Ascending aorta (tissue), 2 donors: ENCODE results near the gene SPG11. TPM values are rescaled to one million over a fixed set of nuclear protein-coding genes. Genes with fewer than 3 reads are reported as not detected.
A peak's percentile ranks its signal among the peaks of the same experiment; 100 is the strongest.

Experiments
- DNase-seq, 2 donors: peaks; one replicate each; pipeline ENCODE4 v3.0.0-alpha.2; 2019; ENCODE audit warnings: low spot score in 2 of 2
- H3K27ac ChIP-seq, 2 donors: fragments of 200-600 bp; sonication (generic); one replicate each; pipeline ENCODE4 v1.5.1; 2016 to 2017; ENCODE audit warnings: mild to moderate bottlenecking in 1 of 2
- H3K27me3 ChIP-seq: fragments of 200-600 bp; sonication (generic); one replicate; pipeline ENCODE4 v1.5.1; 2017
- H3K36me3 ChIP-seq, 2 donors: fragments of 200-600 bp; sonication (generic); one replicate each; pipeline ENCODE4 v1.5.1; 2016
- H3K4me1 ChIP-seq, 2 donors: fragments of 200-600 bp; sonication (generic); one replicate each; pipeline ENCODE4 v1.5.1; 2016 to 2017; ENCODE audit warnings: mild to moderate bottlenecking in 1 of 2
- H3K4me3 ChIP-seq, 2 donors: fragments of 200-600 bp; sonication (generic); one replicate each; pipeline ENCODE4 v1.5.1; 2016 to 2017; ENCODE audit warnings: mild to moderate bottlenecking in 1 of 2
- H3K9me3 ChIP-seq, 2 donors: fragments of 200-600 bp; sonication (generic); one replicate each; pipeline ENCODE4 v1.5.1; 2016
- CTCF ChIP-seq, 3 experiments: fragments of 200-600 bp in 2 of 3; fragments of 450-650 bp in 1 of 3; sonication (generic) in 2 of 3; IDR thresholded peaks; one replicate each; pipeline ENCODE4 v1.5.1; 2016 to 2019; ENCODE audit warnings: antibody characterized with exemption in 3 of 3, mild to moderate bottlenecking in 1 of 3, moderate library complexity in 1 of 3
- intact Hi-C: fragments of 100-400 bp; cut with DNase I; formaldehyde crosslinking; loops from one replicate; pipeline ENCODE4 v1.15.1; 2023
- total RNA-seq: library from RNA; depleted of rRNA; stranded (reverse); fragments of >200 nt; gene quantifications from one replicate; pipeline ENCODE4 v1.1.0, GENCODE V29; 2016

The SPG11 gene
- total RNA-seq, 1 donor from 2014 or later: 21.1 TPM

GRCh38 chr15:44573386-44573785, 90.1 kb downstream of the SPG11 start:
- peaks cover 27 to 54% of the 10 kb centered on the region in 2 donors for H3K36me3 ChIP-seq

GRCh38 chr15:44570361-44570760, 93.1 kb downstream of the SPG11 start:
- H3K27me3 ChIP-seq: no peaks in the 10 kb centered on the region
- no peak for DNase-seq
- no peak for TF ChIP-seq CTCF (IDR thresholded peaks at IDR 0.05)
- H3K4me1 ChIP-seq: no peaks in the 10 kb centered on the region
- no peaks in the 10 kb centered on the region for H3K9me3 ChIP-seq
- peak overlapping the region in 1 of 2 donors; percentile 20 for H3K27ac ChIP-seq
- H3K4me3 ChIP-seq: no peak overlapping the region
- intact Hi-C loops: no loop called here
- peaks cover 53 to 79% of the 10 kb centered on the region in 2 donors for H3K36me3 ChIP-seq

More at GRCh38 chr15:44573386-44573785, 90.1 kb downstream of the SPG11 start:
- Histone ChIP-seq H3K4me3 (no peak overlapping the region), H3K27ac (no peak overlapping the region), H3K4me1 (no peaks in the 10 kb centered on the region), H3K9me3 (no peaks in the 10 kb centered on the region), H3K27me3 (no peaks in the 10 kb centered on the region)
- intact Hi-C loops: no loop called here
- DNase-seq: no peak
- no peak for TF ChIP-seq CTCF (IDR thresholded peaks at IDR 0.05)

- intact Hi-C loops: no loop called here
- no peak for DNase-seq
- no peak for TF ChIP-seq CTCF (IDR thresholded peaks at IDR 0.05)
- no peak overlapping the region for H3K27ac ChIP-seq
- no peaks in the 10 kb centered on the region for H3K9me3 ChIP-seq
- peaks cover 60 to 89% of the 10 kb centered on the region in 2 donors for H3K36me3 ChIP-seq
- no peak overlapping the region for H3K4me3 ChIP-seq
- H3K27me3 ChIP-seq: no peaks in the 10 kb centered on the region
- no peaks in the 10 kb centered on the region for H3K4me1 ChIP-seq
Observed at GRCh38 chr15:44569316-44569715, 94.1 kb downstream of the SPG11 start.

- H3K4me1 ChIP-seq: no peaks in the 10 kb centered on the region
- peaks cover 68 to 89% of the 10 kb centered on the region in 2 donors for H3K36me3 ChIP-seq
- no peaks in the 10 kb centered on the region for H3K27me3 ChIP-seq
- intact Hi-C loops: no loop called here
- no peak overlapping the region for H3K27ac ChIP-seq
- TF ChIP-seq CTCF (IDR thresholded peaks at IDR 0.05): no peak
- no peak overlapping the region for H3K4me3 ChIP-seq
- H3K9me3 ChIP-seq: no peaks in the 10 kb centered on the region
- no peak for DNase-seq
Observed at GRCh38 chr15:44568338-44568737, 95.1 kb downstream of the SPG11 start.

- DNase-seq: no peak
- H3K36me3 ChIP-seq: peaks cover 72 to 86% of the 10 kb centered on the region in 2 donors
- no peaks in the 10 kb centered on the region for H3K27me3 ChIP-seq
- no peak overlapping the region for H3K4me3 ChIP-seq
- no peaks in the 10 kb centered on the region for H3K4me1 ChIP-seq
- H3K9me3 ChIP-seq: no peaks in the 10 kb centered on the region
- no peak for TF ChIP-seq CTCF (IDR thresholded peaks at IDR 0.05)
- intact Hi-C loops: no loop called here
- H3K27ac ChIP-seq: no peak overlapping the region
Observed at GRCh38 chr15:44566155-44566540, 97.3 kb downstream of the SPG11 start.
